ENCODE measurements around the gene IRF7.
A peak's percentile ranks its signal among the peaks of the same experiment; 100 is the strongest.

Gene IRF7

GRCh38 chr11:636511-637332 is 21.0 kb upstream of the IRF7 start, which contains the start of gene DRD4:
TSS of gene DRD4 (plus strand) at chr11:637269. CDS start at chr11:637305, 36 bp downstream.
- Mint-ChIP-seq H3K9me3 (no peaks in the 10 kb centered on the region), H3K4me3 (peak within 1 kb of the TSS; percentile 61 to 76), H3K4me1 (peaks cover 10 to 16% of the 10 kb centered on the region in 2 donors), H3K36me3 (peaks cover 8 to 12% of the 10 kb centered on the region in 2 donors), H3K27ac (peak within 1 kb of the TSS; percentile 25), H3K27me3 (peaks cover 28 to 42% of the 10 kb centered on the region in 2 donors)
- DNase-seq (no peak), ATAC-seq (replicated peaks) (peak in 1 of 2 donors; percentile 17)

GRCh38 chr11:635945-636510 is 20.3 kb upstream of the IRF7 start:
- Mint-ChIP-seq H3K27ac (no peak overlapping the region), H3K4me3 (peak overlapping the region; percentile 6 to 17), H3K4me1 (peaks cover 10 to 16% of the 10 kb centered on the region in 2 donors), H3K27me3 (peaks cover 28 to 42% of the 10 kb centered on the region in 2 donors), H3K9me3 (no peaks in the 10 kb centered on the region), H3K36me3 (peaks cover 8 to 9% of the 10 kb centered on the region in 2 donors)
- DNase-seq (no peak), ATAC-seq (replicated peaks) (no peak)

- Mint-ChIP-seq H3K36me3 (peaks cover 6 to 15% of the 10 kb centered on the region in 2 donors), H3K27me3 (peaks cover 22 to 29% of the 10 kb centered on the region in 2 donors), H3K9me3 (no peaks in the 10 kb centered on the region), H3K4me3 (no peak overlapping the region), H3K4me1 (peaks cover 14 to 30% of the 10 kb centered on the region in 2 donors), H3K27ac (no peak overlapping the region)
- no peak for DNase-seq
- no peak for ATAC-seq (replicated peaks)
These were observed 15.1 kb upstream of the IRF7 start for GRCh38 chr11:630871-631270.

- no peak overlapping the region for H3K27ac Mint-ChIP-seq
- peaks cover 6 to 13% of the 10 kb centered on the region in 2 donors for H3K36me3 Mint-ChIP-seq
- peak overlapping the region; percentile 10 to 36 for H3K4me3 Mint-ChIP-seq
- no peak for DNase-seq
- peaks cover 14 to 30% of the 10 kb centered on the region in 2 donors for H3K4me1 Mint-ChIP-seq
- peaks cover 22 to 40% of the 10 kb centered on the region in 2 donors for H3K27me3 Mint-ChIP-seq
- no peaks in the 10 kb centered on the region for H3K9me3 Mint-ChIP-seq
- ATAC-seq (replicated peaks), result peak; percentile 47 to 51
These were observed 13.5 kb upstream of the IRF7 start for GRCh38 chr11:629237-629583.

GRCh38 chr11:628056-628455 is 12.3 kb upstream of the IRF7 start:
- H3K27me3 Mint-ChIP-seq, result peaks cover 28 to 46% of the 10 kb centered on the region in 2 donors
- H3K9me3 Mint-ChIP-seq, result no peaks in the 10 kb centered on the region
- no peak for ATAC-seq (replicated peaks)
- H3K27ac Mint-ChIP-seq, result peak overlapping the region; percentile 38
- H3K36me3 Mint-ChIP-seq, result peaks cover 13 to 18% of the 10 kb centered on the region in 2 donors
- H3K4me1 Mint-ChIP-seq, result peaks cover 14 to 30% of the 10 kb centered on the region in 2 donors
- peak overlapping the region; percentile 53 to 57 for H3K4me3 Mint-ChIP-seq
- no peak for DNase-seq

- DNase-seq, result no peak
- H3K4me3 Mint-ChIP-seq, result no peak overlapping the region
- no peak overlapping the region for H3K27ac Mint-ChIP-seq
- peaks cover 28 to 47% of the 10 kb centered on the region in 2 donors for H3K27me3 Mint-ChIP-seq
- H3K36me3 Mint-ChIP-seq, result peaks cover 14 to 17% of the 10 kb centered on the region in 2 donors
- H3K9me3 Mint-ChIP-seq, result no peaks in the 10 kb centered on the region
- H3K4me1 Mint-ChIP-seq, result peaks cover 14 to 30% of the 10 kb centered on the region in 2 donors
- ATAC-seq (replicated peaks), result no peak
These were observed 11.5 kb upstream of the IRF7 start for GRCh38 chr11:627308-627576.

- no peak for ATAC-seq (replicated peaks)
- Mint-ChIP-seq H3K9me3 (no peaks in the 10 kb centered on the region), H3K4me1 (peaks cover 15 to 30% of the 10 kb centered on the region in 2 donors), H3K27ac (peak within 1 kb of the TSS; percentile 38), H3K4me3 (peak within 1 kb of the TSS; percentile 23 to 26), H3K36me3 (peaks cover 14 to 20% of the 10 kb centered on the region in 2 donors), H3K27me3 (peaks cover 28 to 47% of the 10 kb centered on the region in 2 donors)
- no peak for DNase-seq
These were observed 10.9 kb upstream of the IRF7 start, which contains the start of gene SCT for GRCh38 chr11:626475-627307. TSS of gene SCT (minus strand) at chr11:627181. CDS start at chr11:627143, 38 bp downstream.

- ATAC-seq (replicated peaks), result no peak
- H3K4me1 Mint-ChIP-seq, result peaks cover 15 to 30% of the 10 kb centered on the region in 2 donors
- no peak overlapping the region for H3K27ac Mint-ChIP-seq
- H3K27me3 Mint-ChIP-seq, result peaks cover 28 to 47% of the 10 kb centered on the region in 2 donors
- H3K4me3 Mint-ChIP-seq, result no peak overlapping the region
- H3K36me3 Mint-ChIP-seq, result peaks cover 14 to 20% of the 10 kb centered on the region in 2 donors
- H3K9me3 Mint-ChIP-seq, result no peaks in the 10 kb centered on the region
- DNase-seq, result no peak
These were observed 10.0 kb upstream of the IRF7 start for GRCh38 chr11:625636-626268.

GRCh38 chr11:624705-625635 is 9.2 kb upstream of the IRF7 start, which contains the start of gene CDHR5:
TSS of gene CDHR5 (minus strand) at chr11:624955. CDS start at chr11:624902, 53 bp downstream.
- H3K27ac Mint-ChIP-seq, result no peak within 1 kb of the TSS
- no peak for ATAC-seq (replicated peaks)
- peaks cover 28 to 47% of the 10 kb centered on the region in 2 donors for H3K27me3 Mint-ChIP-seq
- H3K4me3 Mint-ChIP-seq, result no peak within 1 kb of the TSS
- H3K36me3 Mint-ChIP-seq, result peaks cover 14 to 20% of the 10 kb centered on the region in 2 donors
- DNase-seq, result no peak
- peaks cover 15 to 30% of the 10 kb centered on the region in 2 donors for H3K4me1 Mint-ChIP-seq
- no peaks in the 10 kb centered on the region for H3K9me3 Mint-ChIP-seq

- no peaks in the 10 kb centered on the region for H3K9me3 Mint-ChIP-seq
These were observed 8.4 kb upstream of the IRF7 start for GRCh38 chr11:623999-624704.

GRCh38 chr11:623349-623869 is 7.7 kb upstream of the IRF7 start:
- ATAC-seq (replicated peaks) (no peak), DNase-seq (no peak)
- Mint-ChIP-seq H3K36me3 (peaks cover 11 to 23% of the 10 kb centered on the region in 2 donors), H3K4me1 (peaks cover 7 to 17% of the 10 kb centered on the region in 2 donors), H3K27ac (peak overlapping the region; percentile 69), H3K27me3 (peaks cover 16 to 42% of the 10 kb centered on the region in 2 donors), H3K9me3 (no peaks in the 10 kb centered on the region), H3K4me3 (no peak overlapping the region)

More at GRCh38 chr11:623999-624704, 8.4 kb upstream of the IRF7 start:
- DNase-seq (no peak), ATAC-seq (replicated peaks) (no peak)
- Mint-ChIP-seq H3K4me3 (no peak overlapping the region), H3K27me3 (peaks cover 24 to 47% of the 10 kb centered on the region in 2 donors), H3K4me1 (peaks cover 12 to 24% of the 10 kb centered on the region in 2 donors), H3K36me3 (peaks cover 14 to 20% of the 10 kb centered on the region in 2 donors), H3K27ac (no peak overlapping the region)

- H3K4me3 Mint-ChIP-seq, result no peak overlapping the region
These were observed 6.1 kb upstream of the IRF7 start for GRCh38 chr11:621838-622237.

More at GRCh38 chr11:621838-622237, 6.1 kb upstream of the IRF7 start:
- Mint-ChIP-seq H3K27me3 (peaks cover 7 to 32% of the 10 kb centered on the region in 2 donors), H3K36me3 (peaks cover 9 to 23% of the 10 kb centered on the region in 2 donors), H3K9me3 (no peaks in the 10 kb centered on the region), H3K4me1 (peaks cover 1 to 11% of the 10 kb centered on the region in 2 donors), H3K27ac (no peak overlapping the region)
- DNase-seq, result no peak
- ATAC-seq (replicated peaks), result no peak
